NK-92 (cell line): ENCODE measurements around the gene RAG1.

Experiments
- DNase-seq: peaks from one replicate; lab custom pipeline; 2025; ENCODE audit not compliant: unreplicated experiment; lab: John Stamatoyannopoulos, UW

The RAG1 gene

GRCh38 chr11:36627006-36627405, 59.2 kb downstream of the RAG1 start:
- DNase-seq: no peak

- DNase-seq: no peak
These were observed 59.7 kb downstream of the RAG1 start for GRCh38 chr11:36627471-36627870.

- DNase-seq: no peak
These were observed 60.3 kb downstream of the RAG1 start for GRCh38 chr11:36628141-36628540.

GRCh38 chr11:36628765-36629244, 61.0 kb downstream of the RAG1 start:
- no peak for DNase-seq
